GM21515 (cell line): ENCODE results near the gene CDPF1.
"Not testable (repeated sequence)": the region's sequence is repeated elsewhere in the genome, so short reads cannot be mapped to it uniquely, and the experiment has no call there.

ENCODE experiments used
- ATAC-seq: cut with Tn5 transposase; IDR thresholded peaks from one replicate; pipeline ENCODE4 v1.9.1; 2021; ENCODE audit not compliant: unreplicated experiment

CDPF1 gene

GRCh38 chr22:46226577-46226976 is 23.5 kb downstream of the CDPF1 start:
- ATAC-seq, result no peak

DNA sequence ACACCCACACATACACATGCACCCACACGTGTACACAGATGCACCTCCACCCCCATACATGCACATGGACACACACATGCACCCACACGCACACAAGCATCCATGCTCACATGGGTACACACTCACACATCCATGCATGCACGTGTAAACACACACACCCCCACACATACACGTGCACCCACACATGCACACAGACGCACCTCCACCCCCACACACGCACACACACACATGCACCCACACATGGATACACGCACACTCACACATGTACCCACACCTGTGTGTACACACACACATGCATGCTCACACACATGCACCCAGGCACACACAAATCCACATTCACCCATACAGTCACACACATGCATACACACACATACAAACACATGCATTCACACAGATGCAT is 24.5 kb downstream of the CDPF1 start:
- no peak for ATAC-seq

DNA sequence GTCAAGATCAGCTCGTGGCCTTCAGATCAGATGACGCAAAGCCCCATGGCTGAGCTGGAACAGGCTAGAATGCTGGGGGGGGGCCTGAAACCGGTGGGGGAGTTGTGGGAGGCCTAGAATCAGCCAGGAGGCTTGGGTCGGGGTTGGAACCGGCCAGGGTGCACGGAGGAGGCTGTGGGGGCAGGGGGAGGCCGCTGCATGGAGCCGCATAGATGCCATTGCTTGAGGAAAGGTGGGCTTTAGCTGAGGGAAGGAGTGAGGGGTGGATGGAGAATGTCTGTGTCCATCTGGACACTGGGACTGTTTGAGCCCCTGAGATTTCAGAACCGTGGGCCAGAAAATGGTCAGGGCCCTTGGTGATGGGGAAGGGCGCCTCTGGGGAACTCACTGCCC is 25.2 kb downstream of the CDPF1 start:
- no peak for ATAC-seq

DNA sequence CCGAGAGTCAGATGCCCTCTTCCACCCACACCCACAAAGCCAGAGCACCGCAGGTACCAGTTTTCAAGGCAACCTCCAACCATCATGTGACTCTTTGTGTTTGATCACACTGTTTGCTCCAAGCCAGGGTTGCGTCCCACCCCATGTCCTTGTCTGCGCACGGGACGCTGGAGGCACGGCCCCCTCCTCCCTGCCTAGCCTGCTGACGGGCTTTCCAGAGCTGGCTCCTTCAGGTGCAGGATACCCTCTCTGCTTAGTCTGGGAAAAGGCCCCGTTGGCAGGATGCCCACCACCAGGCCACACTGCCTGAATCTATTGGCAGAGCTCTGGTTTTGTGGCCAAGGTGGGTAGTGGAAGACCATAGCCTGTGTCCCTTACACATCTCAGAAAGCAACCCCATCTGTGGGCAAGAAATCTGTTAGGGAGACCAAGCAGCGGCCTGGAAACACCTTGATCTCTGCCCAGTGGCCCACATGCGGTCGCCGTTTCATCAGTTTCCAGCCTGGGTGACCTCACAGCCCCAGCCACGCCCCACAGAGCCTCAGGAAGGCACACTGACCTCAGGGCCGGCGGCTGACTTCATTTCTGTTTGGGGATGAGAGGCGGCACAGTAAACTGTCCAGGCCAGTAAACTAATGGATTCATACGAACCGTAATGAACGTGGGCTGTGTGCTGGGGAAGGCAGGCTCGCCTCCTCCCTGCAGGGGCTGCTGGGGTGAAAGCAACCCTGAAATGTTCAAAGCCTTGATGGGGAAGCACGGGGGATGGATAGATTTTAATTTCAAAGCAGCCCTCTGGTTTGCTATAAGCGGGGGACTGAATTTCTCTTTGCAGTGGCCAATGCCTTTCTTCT is 25.8 kb downstream of the CDPF1 start:
- ATAC-seq, result no peak

DNA sequence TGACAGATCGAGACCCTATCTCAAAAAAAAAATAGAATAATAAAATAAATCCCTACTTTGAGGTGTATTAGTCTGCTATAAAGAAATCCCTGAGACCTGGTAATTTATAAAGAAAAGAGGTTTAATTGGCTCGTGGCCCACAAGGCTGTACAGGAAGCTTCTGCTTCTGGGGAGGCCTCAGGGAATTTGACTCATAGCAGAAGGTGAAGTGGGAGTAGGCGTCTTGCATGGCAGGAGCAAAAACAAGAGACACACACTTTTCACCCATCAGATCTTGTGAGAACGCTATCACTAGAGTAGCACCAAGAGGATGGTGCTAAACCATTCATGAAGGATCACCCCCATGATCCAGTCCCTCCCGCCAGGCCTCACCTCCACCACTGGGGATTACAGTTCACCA is 29.2 kb downstream of the CDPF1 start:
- ATAC-seq, result no peak

- ATAC-seq, result no peak
Measured at GRCh38 chr22:46219636-46220035, 30.5 kb downstream of the CDPF1 start.

DNA sequence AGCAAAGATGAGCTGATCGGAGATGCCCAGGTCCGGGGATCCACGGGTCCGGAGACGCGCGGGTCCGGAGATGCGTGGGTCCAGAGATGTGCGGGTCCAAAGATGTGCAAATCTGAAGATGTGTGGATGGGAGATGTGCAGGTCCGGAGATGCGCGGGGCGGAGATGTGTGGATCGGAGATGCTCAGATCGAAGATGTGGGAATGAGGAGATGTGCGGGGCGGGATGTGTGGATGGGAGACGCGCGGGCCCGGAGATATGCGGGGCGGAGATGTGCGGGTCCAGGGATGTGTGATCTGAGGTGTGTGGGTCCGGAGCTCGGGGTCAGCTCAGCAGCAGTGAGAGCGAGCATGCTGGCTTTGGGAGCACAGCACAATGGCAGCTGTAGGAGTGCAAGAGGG is 35.5 kb downstream of the CDPF1 start:
- no peak for ATAC-seq

GRCh38 chr22:46214149-46214548 is 35.9 kb downstream of the CDPF1 start:
- ATAC-seq, result no peak

DNA sequence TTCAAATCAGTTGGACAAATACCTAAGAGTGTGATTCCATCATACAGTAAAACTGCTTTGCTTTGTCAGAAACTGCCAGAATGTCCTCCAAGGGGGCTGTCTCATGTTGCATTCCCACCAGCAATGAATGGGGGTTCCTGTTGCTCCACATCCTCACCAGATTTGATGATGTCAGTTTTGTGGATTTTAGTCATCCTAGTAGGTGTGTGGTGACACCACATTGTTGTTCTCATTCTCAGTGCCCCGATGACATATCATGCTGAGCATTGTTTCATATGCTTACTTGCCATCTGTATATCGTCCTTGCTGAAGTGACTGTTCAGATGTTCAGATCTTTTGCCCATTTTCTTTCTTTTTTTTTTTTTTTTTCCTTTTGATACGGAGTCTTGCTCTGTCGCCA is 37.0 kb downstream of the CDPF1 start:
- no peak for ATAC-seq

- no peak for ATAC-seq
Measured at GRCh38 chr22:46212195-46212594, 37.9 kb downstream of the CDPF1 start.

GRCh38 chr22:46209262-46209661 is 40.8 kb downstream of the CDPF1 start:
- ATAC-seq, result no peak

DNA sequence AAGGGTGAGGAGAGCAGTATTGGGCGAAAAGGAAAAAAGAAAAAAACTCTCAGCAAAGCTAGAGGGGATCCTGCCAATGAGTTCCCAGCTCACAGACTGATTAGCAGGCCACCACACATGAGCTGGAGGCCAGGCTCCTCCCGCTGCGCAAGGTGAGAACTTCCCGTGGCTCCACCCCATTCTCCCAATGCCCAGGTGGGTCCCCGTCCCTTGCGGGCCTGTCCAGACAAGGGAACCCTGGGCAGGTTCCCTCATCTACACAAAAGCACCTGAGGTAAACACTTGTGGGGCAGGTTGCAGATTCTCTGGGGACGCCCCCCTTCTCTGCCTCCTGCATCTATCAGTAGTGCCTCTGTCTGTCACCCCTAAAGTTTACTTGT is 46.5 kb downstream of the CDPF1 start:
- ATAC-seq, result no peak

GRCh38 chr22:46202897-46203600 is 47.0 kb downstream of the CDPF1 start:
- ATAC-seq, result no peak

DNA sequence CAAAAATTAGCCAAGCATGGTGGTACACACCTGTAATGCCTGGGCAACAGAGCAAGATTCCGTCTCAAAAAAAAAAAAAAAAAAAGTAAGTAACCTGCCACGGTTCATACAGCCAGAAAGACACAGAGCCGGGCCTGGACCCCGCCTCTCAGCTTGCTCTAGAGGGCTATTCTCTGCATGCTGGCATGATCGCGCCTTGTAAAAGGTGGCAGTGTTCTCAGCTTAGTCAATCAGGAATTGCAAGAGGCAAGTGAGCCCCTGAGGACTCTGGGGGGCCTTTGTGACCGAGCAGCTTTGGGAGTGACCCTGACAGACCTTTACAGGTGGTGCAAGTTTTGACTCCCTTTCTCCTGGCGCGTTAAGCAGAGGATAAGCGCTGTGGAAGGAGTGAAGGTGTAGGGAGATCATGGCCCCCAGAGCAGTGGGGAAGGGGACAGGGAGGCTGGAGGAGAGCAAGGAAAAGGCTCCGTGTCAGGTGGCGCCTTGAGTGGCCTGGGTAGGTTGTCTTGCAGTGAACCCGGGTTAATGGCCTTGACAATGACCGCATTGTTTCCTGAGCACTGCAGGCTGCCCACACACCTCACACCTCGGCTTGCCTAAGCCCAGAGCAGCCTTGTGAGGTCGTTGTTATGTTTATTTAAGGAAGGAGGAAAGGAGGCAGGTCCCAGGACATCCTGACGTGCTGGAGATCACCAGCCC is 48.9 kb downstream of the CDPF1 start:
- ATAC-seq, result no peak

DNA sequence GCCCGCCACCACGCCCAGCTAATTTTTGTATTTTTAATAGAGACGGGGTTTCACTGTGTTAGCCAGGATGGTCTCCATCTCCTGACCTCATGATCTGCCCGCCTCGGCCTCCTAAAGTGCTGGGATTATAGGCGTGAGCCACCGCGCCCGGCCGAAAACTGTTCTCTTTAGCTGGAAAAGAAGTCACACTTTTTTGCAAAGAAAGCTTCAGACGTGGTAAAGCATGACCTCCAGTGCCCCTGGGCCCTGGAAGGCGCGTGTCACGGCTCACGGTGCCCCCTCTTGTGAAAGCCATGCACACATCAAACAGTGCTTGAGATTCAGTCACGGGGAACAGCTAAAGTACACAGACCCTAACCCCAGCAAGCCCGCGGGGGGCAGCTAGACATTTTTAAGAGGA is 51.3 kb downstream of the CDPF1 start:
- ATAC-seq, result not testable (repeated sequence)

DNA sequence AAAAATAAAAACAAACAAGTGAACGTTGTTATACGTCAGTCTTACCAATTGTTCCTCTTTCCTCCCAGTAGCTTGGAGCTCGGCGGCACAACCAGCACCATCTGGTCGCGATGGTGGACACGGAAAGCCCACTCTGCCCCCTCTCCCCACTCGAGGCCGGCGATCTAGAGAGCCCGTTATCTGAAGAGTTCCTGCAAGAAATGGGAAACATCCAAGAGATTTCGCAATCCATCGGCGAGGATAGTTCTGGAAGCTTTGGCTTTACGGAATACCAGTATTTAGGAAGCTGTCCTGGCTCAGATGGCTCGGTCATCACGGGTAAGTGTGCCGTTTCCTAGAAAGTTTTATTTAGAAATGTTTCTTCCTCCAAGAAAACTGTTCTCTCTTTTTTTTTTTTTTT is 51.8 kb downstream of the CDPF1 start:
- ATAC-seq, result no peak

GRCh38 chr22:46196278-46196677 is 53.8 kb downstream of the CDPF1 start:
- ATAC-seq, result no peak

GRCh38 chr22:46195487-46196165 is 54.5 kb downstream of the CDPF1 start:
- no peak for ATAC-seq
